GM12864 (cell line): ENCODE measurements around the gene KCNE2.

Source experiments
- DNase-seq: peaks from one replicate; pipeline ENCODE4 v3.0.0-alpha.2; 2011; ENCODE audit warnings: low read depth
- H3K4me3 ChIP-seq: 2 replicates; pipeline ENCODE4 v1.5.1; 2011; ENCODE audit warnings: mild to moderate bottlenecking, low read depth, low read length, control low read depth
- TF ChIP-seq, protein P1 (sequence below): IDR thresholded peaks from 2 replicates; pipeline ENCODE4 v1.5.1; 2011; ENCODE audit warnings: low read depth, mild to moderate bottlenecking, moderate library complexity, low read length, control low read depth, inconsistent platforms; ENCODE audit errors: missing control alignments

Gene KCNE2

DNA sequence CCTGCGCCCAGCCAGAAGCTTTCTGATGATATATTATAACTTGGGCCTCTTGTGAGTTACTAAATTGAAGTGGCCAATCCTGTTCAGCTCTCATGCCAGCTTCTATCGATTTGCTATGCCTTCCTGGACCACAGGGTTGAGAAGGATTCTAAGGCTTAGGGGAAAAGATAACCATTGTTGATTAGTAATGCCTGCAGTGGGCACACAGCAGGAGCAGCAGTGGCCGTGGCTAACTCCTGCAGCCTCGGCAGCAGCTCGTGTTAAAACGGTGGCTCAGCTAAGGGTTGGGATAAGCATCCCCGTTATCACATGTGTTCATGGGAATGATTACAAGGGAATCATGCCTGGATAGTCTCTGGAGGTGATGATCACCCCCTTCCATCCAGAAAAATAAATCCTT lies 20.5 kb upstream of the KCNE2 start:
- TF ChIP-seq, protein P1, sequence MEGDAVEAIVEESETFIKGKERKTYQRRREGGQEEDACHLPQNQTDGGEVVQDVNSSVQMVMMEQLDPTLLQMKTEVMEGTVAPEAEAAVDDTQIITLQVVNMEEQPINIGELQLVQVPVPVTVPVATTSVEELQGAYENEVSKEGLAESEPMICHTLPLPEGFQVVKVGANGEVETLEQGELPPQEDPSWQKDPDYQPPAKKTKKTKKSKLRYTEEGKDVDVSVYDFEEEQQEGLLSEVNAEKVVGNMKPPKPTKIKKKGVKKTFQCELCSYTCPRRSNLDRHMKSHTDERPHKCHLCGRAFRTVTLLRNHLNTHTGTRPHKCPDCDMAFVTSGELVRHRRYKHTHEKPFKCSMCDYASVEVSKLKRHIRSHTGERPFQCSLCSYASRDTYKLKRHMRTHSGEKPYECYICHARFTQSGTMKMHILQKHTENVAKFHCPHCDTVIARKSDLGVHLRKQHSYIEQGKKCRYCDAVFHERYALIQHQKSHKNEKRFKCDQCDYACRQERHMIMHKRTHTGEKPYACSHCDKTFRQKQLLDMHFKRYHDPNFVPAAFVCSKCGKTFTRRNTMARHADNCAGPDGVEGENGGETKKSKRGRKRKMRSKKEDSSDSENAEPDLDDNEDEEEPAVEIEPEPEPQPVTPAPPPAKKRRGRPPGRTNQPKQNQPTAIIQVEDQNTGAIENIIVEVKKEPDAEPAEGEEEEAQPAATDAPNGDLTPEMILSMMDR: no peak

DNA sequence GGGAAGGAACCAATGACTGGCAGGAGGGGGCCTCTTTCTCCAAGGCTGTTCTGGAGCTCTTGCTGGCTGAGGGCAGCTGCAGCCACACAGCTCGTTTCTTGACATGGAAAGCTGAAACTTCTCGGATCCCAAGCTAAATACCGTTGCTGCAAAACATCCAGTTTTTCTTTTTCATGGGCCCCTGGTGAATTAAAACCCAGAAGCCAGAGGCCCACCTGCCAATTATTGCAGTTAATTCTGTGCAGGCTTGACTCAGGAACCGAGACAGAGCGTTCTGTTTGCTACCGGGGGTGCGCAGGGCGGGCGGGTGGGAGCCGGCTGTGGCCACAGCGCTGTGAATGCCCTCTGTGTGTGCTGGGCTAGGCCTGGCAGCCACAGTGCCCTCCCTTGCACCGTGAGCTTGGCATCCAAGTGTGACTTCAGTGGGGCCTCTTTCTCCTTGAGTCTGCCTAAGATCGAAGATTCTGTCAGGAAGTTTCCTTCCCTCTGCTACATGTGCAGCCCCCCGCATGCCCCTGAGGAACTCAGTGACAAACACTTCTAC lies 19.9 kb upstream of the KCNE2 start:
- DNase-seq: no peak
- TF ChIP-seq, protein P1: no peak
- no peak overlapping the region for H3K4me3 ChIP-seq

More for the DNA sequence above, 20.5 kb upstream of the KCNE2 start:
- DNase-seq: no peak
- H3K4me3 ChIP-seq: no peak overlapping the region

DNA sequence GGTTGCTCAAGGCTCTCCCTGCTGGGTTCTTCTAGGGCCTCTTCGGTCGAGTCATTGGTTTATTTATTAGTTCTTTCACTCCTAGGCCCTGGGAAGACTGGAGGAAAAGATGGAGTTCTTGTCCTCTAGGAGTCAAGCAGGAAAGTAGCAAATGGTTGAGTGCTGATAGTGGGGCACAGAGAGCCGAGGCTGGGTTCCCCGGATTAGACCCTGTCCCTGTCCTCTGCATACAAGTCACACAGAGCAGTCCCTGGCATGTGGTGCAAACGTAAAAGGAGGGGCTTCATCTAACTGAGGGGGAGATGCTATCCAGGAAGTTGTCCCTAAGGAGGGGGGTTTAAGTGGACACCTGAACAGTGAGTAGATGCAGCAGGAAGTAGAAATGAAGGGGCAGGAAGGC lies 19.2 kb upstream of the KCNE2 start:
- TF ChIP-seq, protein P1: no peak
- H3K4me3 ChIP-seq: no peak overlapping the region
- no peak for DNase-seq

DNA sequence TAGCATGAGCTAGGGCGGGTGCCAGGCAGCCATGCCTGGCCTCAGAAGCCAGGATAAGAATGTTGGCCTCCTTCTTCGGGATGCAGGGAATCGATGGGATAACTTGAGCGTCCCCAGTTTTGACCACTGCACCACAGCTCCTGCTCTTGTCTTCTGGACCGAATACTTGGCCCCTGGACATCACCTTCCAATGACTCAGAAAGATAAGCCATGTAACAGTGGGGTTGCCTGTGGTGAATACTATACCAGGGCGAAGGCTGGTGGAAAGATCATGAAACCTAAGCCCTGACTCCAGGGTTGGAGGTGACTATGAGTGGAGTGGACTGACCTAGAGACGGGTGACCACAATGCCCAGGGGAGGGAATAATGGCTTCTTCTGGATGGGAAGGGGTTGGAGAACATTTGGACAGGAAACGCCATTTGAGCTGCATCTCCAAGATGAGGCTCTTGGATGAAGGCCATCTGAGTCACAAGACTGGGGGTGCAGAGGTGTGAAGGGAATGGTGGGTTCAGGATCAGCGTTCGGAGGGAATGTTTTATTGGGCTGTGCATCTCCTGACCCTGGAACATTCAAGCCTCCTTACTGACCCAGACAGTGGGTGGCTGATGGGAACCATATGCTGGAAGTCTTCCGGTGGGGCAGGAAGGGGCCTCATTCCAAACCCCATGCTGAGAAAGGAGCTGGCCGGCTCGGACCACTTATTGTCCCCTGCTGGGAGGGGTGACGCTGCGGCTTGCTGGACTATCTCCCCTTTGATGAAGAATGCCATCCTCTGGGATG lies 18.5 kb upstream of the KCNE2 start:
- DNase-seq: no peak
- TF ChIP-seq, protein P1: no peak
- H3K4me3 ChIP-seq: no peak overlapping the region

DNA sequence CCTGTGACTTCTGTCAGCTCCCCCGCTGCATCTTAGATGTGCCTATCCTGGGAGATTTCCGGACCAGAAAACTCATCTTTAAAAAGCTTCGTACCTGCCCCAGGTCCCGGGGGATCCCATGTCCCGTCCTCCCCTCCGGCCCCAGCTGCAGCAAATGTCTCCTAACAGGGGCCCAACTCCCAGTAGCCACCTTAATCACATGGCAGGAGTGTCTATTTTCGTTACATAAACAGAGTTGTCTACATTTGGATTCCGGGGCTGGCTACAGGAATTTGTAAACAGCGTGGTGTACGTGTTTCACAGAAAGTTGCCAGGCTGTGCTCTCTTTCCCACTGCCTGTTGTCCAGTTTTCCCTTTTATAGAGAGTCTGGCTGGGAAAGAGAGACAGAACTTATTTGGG lies 17.9 kb upstream of the KCNE2 start:
- DNase-seq: no peak
- H3K4me3 ChIP-seq: no peak overlapping the region
- TF ChIP-seq, protein P1: no peak

DNA sequence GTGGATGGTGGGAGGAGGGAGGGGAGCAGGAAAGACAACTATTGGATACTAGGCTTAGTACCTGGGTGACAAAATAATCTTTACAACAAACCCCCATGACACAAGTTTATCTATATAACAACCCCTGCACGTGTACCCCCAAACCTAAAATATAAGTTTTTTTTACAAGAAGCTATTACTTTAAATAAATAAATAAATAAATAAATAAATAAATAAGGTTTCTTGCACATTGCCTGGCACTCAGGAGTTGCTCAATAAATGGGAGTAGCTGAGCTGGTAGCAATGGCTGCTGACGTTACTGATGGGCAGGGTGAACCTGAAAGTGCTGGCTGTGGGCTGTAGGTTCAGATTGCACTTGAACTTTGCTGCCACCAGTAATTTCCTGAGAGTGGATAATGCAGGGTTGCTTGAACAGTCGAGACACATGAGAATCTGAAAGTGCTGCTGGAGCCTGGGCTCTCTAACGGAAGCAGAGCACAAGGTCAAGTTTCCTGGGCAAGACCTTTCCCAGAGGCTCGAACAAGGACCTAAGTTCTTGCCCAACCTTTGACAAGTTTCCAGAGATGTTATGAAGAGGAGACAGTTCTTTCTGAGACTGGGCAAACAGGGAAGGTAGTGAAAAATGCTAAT lies 14.8 kb upstream of the KCNE2 start:
- DNase-seq: no peak

More for the DNA sequence above, 14.8 kb upstream of the KCNE2 start:
- TF ChIP-seq, protein P1: no peak
- H3K4me3 ChIP-seq: no peak overlapping the region
